ENCODE data around the gene BAD. TPM values are rescaled to one million over a fixed set of nuclear protein-coding genes. Genes with fewer than 3 reads are reported as not detected.

The BAD gene
- total RNA-seq, 1 experiment from 2014 or later: 23.3 TPM

- Histone ChIP-seq H2BK12ac (ENCODE audit: insufficient read length, low read depth, low read length) (no peak overlapping the region), H3T11ph (ENCODE audit: low read length) (no peak overlapping the region), H2BK15ac (ENCODE audit: low read depth, low read length) (no peak overlapping the region), H3K4me2 (ENCODE audit: insufficient read depth, insufficient read length, low read length) (peak overlapping the region; percentile 57), H3K4me1 (ENCODE audit: insufficient read depth, low read length) (peaks cover 2% of the 10 kb centered on the region; the same call in 1 of the 2 replicates), H2AK5ac (ENCODE audit: insufficient read length, low read length) (no peak overlapping the region), H2BK120ac (ENCODE audit: low read depth, low read length, poor library complexity, severe bottlenecking) (no peak overlapping the region), H3K4ac (ENCODE audit: low read depth, low read length) (no peak overlapping the region), H3K27me3 (ENCODE audit: insufficient read depth, low read length) (peaks cover 17% of the 10 kb centered on the region), H3K56ac (ENCODE audit: insufficient read length, low read depth, low read length) (no peak overlapping the region), H3K27ac (ENCODE audit: insufficient read length, low read depth, low read length) (no peak overlapping the region), H4K8ac (replicated peaks; ENCODE audit: insufficient read length, low read depth, low read length) (no peak overlapping the region), H3K9ac (ENCODE audit: extremely low read depth, insufficient read length, low read length) (no peak overlapping the region), H3K79me2 (ENCODE audit: insufficient read depth, low read length) (peaks cover 3% of the 10 kb centered on the region; the same call in 1 of the 2 replicates), H2BK5ac (ENCODE audit: insufficient read length, low read length) (no peak overlapping the region), H3K18ac (ENCODE audit: insufficient read length, low read depth, low read length) (no peak overlapping the region), H3K9me3 (ENCODE audit: control insufficient read depth, low read depth, low read length) (no peaks in the 10 kb centered on the region), H2AFZ (ENCODE audit: low read length) (no peak overlapping the region), H3K23ac (ENCODE audit: insufficient read length, low read depth, low read length) (no peak overlapping the region), H2BK20ac (ENCODE audit: low read depth, low read length, poor library complexity, severe bottlenecking) (no peak overlapping the region), H3K23me2 (ENCODE audit: insufficient read length, low read depth, low read length, poor library complexity, severe bottlenecking) (peaks cover 22% of the 10 kb centered on the region), H3K79me1 (ENCODE audit: insufficient read depth, low read depth, low read length, poor library complexity, severe bottlenecking) (peaks cover 5% of the 10 kb centered on the region), H4K5ac (ENCODE audit: insufficient read length, low read depth, low read length) (no peak overlapping the region), H3K14ac (ENCODE audit: insufficient read depth, low read length) (no peak overlapping the region), H4K91ac (ENCODE audit: insufficient read length, low read depth, low read length) (no peak overlapping the region), H4K20me1 (ENCODE audit: control insufficient read depth, insufficient read depth, insufficient read length) (no peaks in the 10 kb centered on the region)
- TF ChIP-seq, protein P1, sequence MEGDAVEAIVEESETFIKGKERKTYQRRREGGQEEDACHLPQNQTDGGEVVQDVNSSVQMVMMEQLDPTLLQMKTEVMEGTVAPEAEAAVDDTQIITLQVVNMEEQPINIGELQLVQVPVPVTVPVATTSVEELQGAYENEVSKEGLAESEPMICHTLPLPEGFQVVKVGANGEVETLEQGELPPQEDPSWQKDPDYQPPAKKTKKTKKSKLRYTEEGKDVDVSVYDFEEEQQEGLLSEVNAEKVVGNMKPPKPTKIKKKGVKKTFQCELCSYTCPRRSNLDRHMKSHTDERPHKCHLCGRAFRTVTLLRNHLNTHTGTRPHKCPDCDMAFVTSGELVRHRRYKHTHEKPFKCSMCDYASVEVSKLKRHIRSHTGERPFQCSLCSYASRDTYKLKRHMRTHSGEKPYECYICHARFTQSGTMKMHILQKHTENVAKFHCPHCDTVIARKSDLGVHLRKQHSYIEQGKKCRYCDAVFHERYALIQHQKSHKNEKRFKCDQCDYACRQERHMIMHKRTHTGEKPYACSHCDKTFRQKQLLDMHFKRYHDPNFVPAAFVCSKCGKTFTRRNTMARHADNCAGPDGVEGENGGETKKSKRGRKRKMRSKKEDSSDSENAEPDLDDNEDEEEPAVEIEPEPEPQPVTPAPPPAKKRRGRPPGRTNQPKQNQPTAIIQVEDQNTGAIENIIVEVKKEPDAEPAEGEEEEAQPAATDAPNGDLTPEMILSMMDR (conservative IDR thresholded peaks at IDR 0.05): no peak
- Mint-ChIP-seq H3K4me1 (peaks cover 21 to 22% of the 10 kb centered on the region in 2 experiments), H3K4me3 (peak overlapping the region; percentile 84 to 91), H3K27me3 (ENCODE audit: low read depth) (peaks cover 47% of the 10 kb centered on the region), H3K27ac (peak overlapping the region in 1 of 3 experiments; percentile 100; a peak in 1 of 7 replicates), H3K9me3 (no peaks in the 10 kb centered on the region), H3K36me3 (ENCODE audit: insufficient read depth in 1 of 3, low read depth in 3 of 3) (peaks cover 3 to 7% (median 6%) of the 10 kb centered on the region in 3 experiments; a peak in 5 of 7 replicates)
- no CpG with 5 or more reads among the region's 5 CpGs for WGBS (ENCODE audit: extremely low coverage, insufficient read length, low lambda C conversion rate)
- no peak for DNase-seq
These were observed 19.5 kb upstream of the BAD start for GRCh38 chr11:64304032-64304315.
